MM.1S (cell line): ENCODE measurements around the gene GPD1L.
A peak's percentile ranks its signal among the peaks of the same experiment; 100 is the strongest.

Experiments used
- DNase-seq: peaks from one replicate; pipeline ENCODE4 v3.0.0-alpha.2; 2015
- H2AFZ ChIP-seq: fragments of 300-600 bp; sonication (generic); 2 replicates; pipeline ENCODE4 v1.6.0; 2016; ENCODE audit warnings: antibody characterized with exemption, low read length
- H3F3A ChIP-seq: fragments of 300-600 bp; sonication (generic); 2 replicates; pipeline ENCODE4 v1.6.1; 2016; ENCODE audit warnings: mild to moderate bottlenecking, antibody characterized with exemption, low read length, moderate library complexity, mixed read lengths; ENCODE audit not compliant: insufficient read depth
- H3K27ac ChIP-seq: fragments of 300-600 bp; sonication (generic); 2 replicates; pipeline ENCODE4 v1.5.1; 2016; ENCODE audit warnings: mild to moderate bottlenecking, low read length
- H3K27me3 ChIP-seq: fragments of 300-600 bp; sonication (generic); replicated peaks from 2 replicates; pipeline ENCODE4 v1.6.0; 2016; ENCODE audit warnings: low read length; ENCODE audit not compliant: insufficient read depth
- H3K36me3 ChIP-seq: fragments of 300-600 bp; sonication (generic); replicated peaks from 2 replicates; pipeline ENCODE4 v1.6.1; 2016; ENCODE audit warnings: mild to moderate bottlenecking, low read length, mixed read lengths; ENCODE audit not compliant: insufficient read depth
- H3K4me1 ChIP-seq: fragments of 300-600 bp; sonication (generic); 2 replicates; pipeline ENCODE4 v1.6.1; 2016; ENCODE audit warnings: low read length, mixed read lengths
- H3K4me2 ChIP-seq: fragments of 300-600 bp; sonication (generic); 2 replicates; pipeline ENCODE4 v1.6.0; 2016; ENCODE audit warnings: low read depth, low read length
- H3K4me3 ChIP-seq: fragments of 300-600 bp; sonication (generic); 2 replicates; pipeline ENCODE4 v1.5.1; 2016; ENCODE audit warnings: low read length, mixed read lengths
- H3K79me2 ChIP-seq: fragments of 300-600 bp; sonication (generic); 2 replicates; pipeline ENCODE4 v1.6.1; 2016; ENCODE audit warnings: mixed run types, low read length, mixed read lengths
- H3K9ac ChIP-seq: fragments of 300-600 bp; sonication (generic); 2 replicates; pipeline ENCODE4 v1.6.1; 2016; ENCODE audit warnings: low read length, mixed read lengths
- H3K9me2 ChIP-seq: fragments of 300-600 bp; sonication (generic); replicated peaks from 2 replicates; pipeline ENCODE4 v1.6.1; 2016; ENCODE audit warnings: mild to moderate bottlenecking, low read length, mixed read lengths; ENCODE audit not compliant: insufficient read depth
- H3K9me3 ChIP-seq: fragments of 300-600 bp; sonication (generic); replicated peaks from 2 replicates; pipeline ENCODE4 v1.6.1; 2016; ENCODE audit warnings: mild to moderate bottlenecking, low read length, mixed read lengths; ENCODE audit not compliant: insufficient read depth
- H4K20me1 ChIP-seq: fragments of 300-600 bp; sonication (generic); 2 replicates; pipeline ENCODE4 v1.6.1; 2016; ENCODE audit warnings: mild to moderate bottlenecking, low read length, moderate library complexity, mixed read lengths; ENCODE audit not compliant: insufficient read depth
- EZH2 ChIP-seq: fragments of 300-600 bp; sonication (generic); optimal IDR thresholded peaks from 2 replicates; pipeline ENCODE3; 2017; ENCODE audit warnings: low read depth, mild to moderate bottlenecking, antibody characterized with exemption, low read length, mixed read lengths
- EZH2phosphoT487 ChIP-seq: fragments of 300-600 bp; sonication (generic); IDR thresholded peaks from 2 replicates; pipeline ENCODE4 v1.6.1; 2018; ENCODE audit warnings: antibody characterized with exemption, low read length
- TF ChIP-seq, protein P1 (sequence below): fragments of 300-600 bp; sonication (generic); IDR thresholded peaks from 2 replicates; pipeline ENCODE4 v1.5.1; 2016; ENCODE audit warnings: antibody characterized with exemption, low read length, mixed read lengths

GPD1L gene

DNA sequence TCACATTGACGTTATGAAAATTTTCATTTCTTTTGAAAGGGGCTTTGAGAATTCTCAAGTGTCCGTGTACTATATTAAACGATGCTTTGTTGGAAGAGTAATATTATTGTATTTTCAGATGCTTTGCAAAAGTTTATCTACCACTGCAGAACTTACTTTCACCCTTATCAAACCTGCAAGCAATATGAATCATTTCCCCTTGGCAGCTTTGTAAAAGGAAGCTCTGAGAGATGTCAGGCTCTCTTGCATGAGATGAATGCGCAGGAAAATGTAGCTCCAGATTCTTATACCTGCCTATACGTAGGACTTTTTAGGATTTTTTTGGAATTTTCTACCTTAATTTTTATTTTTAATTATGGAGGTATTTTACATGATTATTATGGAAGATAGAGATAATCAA is 34.5 kb downstream of the GPD1L start:
- Histone ChIP-seq H2AFZ (no peak overlapping the region), H3K9ac (no peak overlapping the region), H3K4me2 (no peak overlapping the region), H3K4me1 (no peaks in the 10 kb centered on the region), H3K27me3 (no peaks in the 10 kb centered on the region), H3K9me3 (no peaks in the 10 kb centered on the region), H3K4me3 (no peak overlapping the region), H4K20me1 (no peaks in the 10 kb centered on the region), H3F3A (no peaks in the 10 kb centered on the region), H3K79me2 (no peaks in the 10 kb centered on the region), H3K27ac (no peak overlapping the region), H3K9me2 (no peaks in the 10 kb centered on the region), H3K36me3 (no peaks in the 10 kb centered on the region)
- DNase-seq: no peak
- TF ChIP-seq, protein P1, sequence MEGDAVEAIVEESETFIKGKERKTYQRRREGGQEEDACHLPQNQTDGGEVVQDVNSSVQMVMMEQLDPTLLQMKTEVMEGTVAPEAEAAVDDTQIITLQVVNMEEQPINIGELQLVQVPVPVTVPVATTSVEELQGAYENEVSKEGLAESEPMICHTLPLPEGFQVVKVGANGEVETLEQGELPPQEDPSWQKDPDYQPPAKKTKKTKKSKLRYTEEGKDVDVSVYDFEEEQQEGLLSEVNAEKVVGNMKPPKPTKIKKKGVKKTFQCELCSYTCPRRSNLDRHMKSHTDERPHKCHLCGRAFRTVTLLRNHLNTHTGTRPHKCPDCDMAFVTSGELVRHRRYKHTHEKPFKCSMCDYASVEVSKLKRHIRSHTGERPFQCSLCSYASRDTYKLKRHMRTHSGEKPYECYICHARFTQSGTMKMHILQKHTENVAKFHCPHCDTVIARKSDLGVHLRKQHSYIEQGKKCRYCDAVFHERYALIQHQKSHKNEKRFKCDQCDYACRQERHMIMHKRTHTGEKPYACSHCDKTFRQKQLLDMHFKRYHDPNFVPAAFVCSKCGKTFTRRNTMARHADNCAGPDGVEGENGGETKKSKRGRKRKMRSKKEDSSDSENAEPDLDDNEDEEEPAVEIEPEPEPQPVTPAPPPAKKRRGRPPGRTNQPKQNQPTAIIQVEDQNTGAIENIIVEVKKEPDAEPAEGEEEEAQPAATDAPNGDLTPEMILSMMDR: no peak
- TF ChIP-seq EZH2: no peak
- no peak for TF ChIP-seq EZH2phosphoT487

DNA sequence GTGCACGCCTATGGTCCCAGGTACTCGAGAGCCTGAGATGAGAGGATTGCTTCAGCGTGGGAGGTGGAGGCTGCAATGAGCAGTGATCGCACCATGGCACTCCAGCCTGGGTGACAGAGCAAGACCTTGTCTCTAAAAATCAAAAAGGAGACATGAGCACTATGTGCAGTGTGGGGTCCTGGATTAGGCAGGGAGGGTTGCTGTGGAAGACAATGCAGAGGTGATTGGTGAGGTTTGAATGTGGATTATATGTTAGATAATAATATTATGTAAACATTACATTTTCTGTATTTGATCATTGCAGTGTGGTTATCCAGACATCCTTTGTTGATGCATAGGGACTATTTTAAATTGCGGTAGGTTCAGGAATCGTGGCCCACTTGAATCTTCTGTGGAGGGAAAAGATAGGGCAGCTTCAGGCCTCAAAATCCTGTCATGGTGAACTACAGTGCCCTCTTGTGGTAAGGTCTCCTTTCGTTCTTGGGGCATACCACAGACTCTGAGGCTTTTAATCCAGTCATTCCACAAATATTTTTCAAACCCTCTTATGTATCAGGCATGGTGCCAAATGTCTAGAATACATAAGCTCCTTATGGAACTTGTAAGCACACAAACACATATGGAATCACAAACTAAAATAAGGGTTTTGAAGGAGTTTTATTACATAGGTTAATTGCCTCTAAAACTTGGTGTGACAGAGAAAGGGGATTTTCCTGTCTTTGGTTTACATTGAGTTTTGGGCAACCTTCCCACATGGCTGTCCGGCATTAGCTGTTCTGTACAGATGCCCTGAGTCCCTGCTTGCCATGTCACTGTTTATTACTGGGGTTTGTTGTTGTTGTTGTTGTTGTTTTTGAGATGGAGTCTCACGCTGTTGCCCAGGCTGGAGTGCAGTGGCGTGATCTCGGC is 37.7 kb downstream of the GPD1L start:
- Histone ChIP-seq H3K9me2 (no peaks in the 10 kb centered on the region), H3K36me3 (no peaks in the 10 kb centered on the region), H3K4me3 (no peak overlapping the region), H3K4me2 (no peak overlapping the region), H3K9me3 (no peaks in the 10 kb centered on the region), H3K4me1 (no peaks in the 10 kb centered on the region), H4K20me1 (no peaks in the 10 kb centered on the region), H3K27ac (no peak overlapping the region), H3K27me3 (no peaks in the 10 kb centered on the region), H3F3A (no peaks in the 10 kb centered on the region), H3K9ac (no peak overlapping the region), H3K79me2 (no peaks in the 10 kb centered on the region), H2AFZ (no peak overlapping the region)
- DNase-seq: peak; percentile 61
- no peak for TF ChIP-seq EZH2phosphoT487
- TF ChIP-seq, protein P1: peak; percentile 82

DNA sequence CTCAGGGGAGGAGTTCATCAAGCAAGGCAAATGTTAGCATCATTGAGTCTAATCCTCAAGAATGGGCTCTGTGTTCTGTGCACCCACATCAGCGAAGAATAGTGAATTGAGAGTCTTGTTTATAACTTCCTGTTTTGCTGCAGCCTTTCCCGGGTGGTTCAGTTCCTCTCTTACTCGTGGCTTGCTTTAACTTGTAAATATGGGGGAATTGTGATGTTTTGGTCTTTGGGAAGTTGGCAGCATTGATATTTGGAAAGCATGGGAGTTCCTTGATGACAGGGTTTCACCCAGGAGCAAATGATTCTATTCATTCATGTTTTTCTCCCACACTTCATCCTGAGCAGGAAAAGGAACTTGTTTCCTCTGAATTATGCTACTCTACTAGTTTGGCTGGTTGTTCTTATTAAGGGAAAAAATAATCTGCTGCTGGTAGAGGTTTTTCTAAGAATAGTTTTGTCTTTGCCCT is 40.4 kb downstream of the GPD1L start:
- no peak for DNase-seq
- Histone ChIP-seq H3K9me2 (no peaks in the 10 kb centered on the region), H3K27me3 (no peaks in the 10 kb centered on the region), H4K20me1 (no peaks in the 10 kb centered on the region), H3F3A (no peaks in the 10 kb centered on the region), H3K79me2 (no peaks in the 10 kb centered on the region), H3K9me3 (no peaks in the 10 kb centered on the region), H3K4me2 (no peak overlapping the region), H3K27ac (no peak overlapping the region), H3K36me3 (no peaks in the 10 kb centered on the region), H3K4me3 (no peak overlapping the region), H2AFZ (no peak overlapping the region), H3K9ac (no peak overlapping the region), H3K4me1 (no peaks in the 10 kb centered on the region)
- TF ChIP-seq EZH2: no peak
- TF ChIP-seq, protein P1: no peak
- no peak for TF ChIP-seq EZH2phosphoT487
